Endothelial cell of hepatic sinusoid (primary cell): Measurements from ENCODE around the gene IQCF5.
"Not testable (repeated sequence)": the region's sequence is repeated elsewhere in the genome, so short reads cannot be mapped to it uniquely, and the experiment has no call there.

Experiments used
- in situ Hi-C: cut with HindIII; loops from 2 replicates; pipeline ENCODE4 v1.10.0; 2017; ENCODE audit warnings: low sequenced_read_pairs

The IQCF5 gene

DNA sequence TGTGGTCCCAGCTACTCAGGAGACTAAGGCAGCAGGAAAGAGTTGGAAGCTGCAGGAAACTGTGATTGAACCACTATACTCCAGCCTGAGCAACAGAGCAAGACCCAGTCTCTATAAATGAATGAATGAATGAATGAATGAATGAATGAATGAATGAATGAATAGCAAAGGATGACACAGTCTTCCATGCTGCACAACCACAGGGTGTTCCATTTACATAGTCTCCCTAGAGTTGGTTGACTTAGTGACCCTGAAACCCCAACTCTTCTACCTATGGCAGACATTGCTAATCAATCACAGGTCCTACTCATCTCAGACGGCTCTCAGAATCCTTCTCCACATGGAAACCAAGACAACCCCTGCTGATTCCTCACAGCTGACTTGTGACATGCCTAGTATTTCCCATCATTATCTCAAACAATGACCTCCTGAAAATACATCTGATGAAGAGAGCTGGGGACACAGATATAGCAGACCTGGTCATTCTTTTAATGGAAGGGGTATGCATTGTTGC is 2.1 kb downstream of the IQCF5 start:
- in situ Hi-C loops: no loop called here

DNA sequence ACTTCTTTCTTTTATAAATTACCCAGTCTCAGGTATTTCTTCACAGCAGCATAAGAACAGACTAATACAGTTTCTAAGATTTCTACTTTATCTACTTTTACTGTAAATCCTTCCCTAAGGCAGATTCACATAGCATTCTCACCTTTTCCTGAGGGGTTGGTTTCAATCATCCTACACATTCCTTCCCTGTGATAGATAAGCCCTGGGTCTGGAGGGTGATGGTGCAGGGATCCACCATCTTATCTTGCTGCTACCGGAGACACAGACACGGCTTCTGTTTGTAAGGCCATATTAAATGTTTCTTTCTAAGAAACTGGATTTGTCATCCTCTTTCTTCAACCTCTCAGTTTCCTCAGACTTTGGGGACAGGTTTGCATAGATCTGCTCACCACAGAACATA is 6.1 kb downstream of the IQCF5 start:
- in situ Hi-C loops: no loop called here

DNA sequence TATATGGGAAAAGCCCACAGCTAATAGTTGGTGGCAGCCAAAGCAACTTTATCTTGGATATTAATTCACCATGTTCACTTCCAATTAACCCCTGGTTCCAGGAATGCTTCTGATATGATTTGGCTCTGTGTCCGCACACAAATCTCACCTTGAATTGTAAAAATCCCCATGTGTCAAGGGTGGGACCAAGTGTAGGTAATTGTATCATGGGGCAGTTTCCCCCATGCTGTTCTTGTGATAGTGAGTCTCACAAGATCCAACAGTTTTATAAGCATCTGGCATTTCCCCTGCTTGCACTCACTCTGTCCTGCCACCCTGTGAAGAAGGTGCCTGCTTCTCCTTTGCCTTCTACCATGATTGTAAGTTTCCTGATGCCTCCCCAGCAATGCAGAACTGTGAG is 6.5 kb downstream of the IQCF5 start:
- in situ Hi-C loops: not testable (repeated sequence)

- in situ Hi-C loops: no loop called here
Observed at GRCh38 chr3:51862886-51863285, 12.5 kb downstream of the IQCF5 start.

GRCh38 chr3:51860703-51861665 is 14.4 kb downstream of the IQCF5 start, which contains the start of gene IQCF2:
IQCF2 (plus strand) TSS chr3:51861615; CDS start chr3:51861667, 52 bp downstream.
- in situ Hi-C loops: no loop called here

DNA sequence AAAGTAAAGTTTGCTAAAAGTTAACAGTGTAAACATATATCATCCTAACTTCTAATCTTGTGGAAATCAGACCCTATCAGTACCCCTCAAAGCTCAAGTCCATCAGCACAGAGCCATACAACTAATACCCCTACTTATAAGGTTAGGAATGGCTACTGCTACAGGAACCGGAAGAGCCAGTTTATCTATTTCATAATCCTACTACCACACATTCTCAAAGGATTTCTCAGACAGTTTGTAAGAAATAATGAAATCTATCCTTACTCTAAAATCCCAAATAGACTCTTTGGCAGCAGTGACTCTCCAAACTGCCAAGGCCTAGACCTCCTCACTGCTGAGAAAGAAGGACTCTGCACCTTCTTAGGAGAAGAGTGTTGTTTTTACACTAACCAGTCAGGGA is 20.0 kb downstream of the IQCF5 start:
- in situ Hi-C loops: not testable (repeated sequence)

GRCh38 chr3:51845129-51845528 is 30.3 kb downstream of the IQCF5 start:
- in situ Hi-C loops: loop anchor here (5.0 kb wide), 1 partner anchor 68 kb away; the partner anchor contains the start of gene IQCF6

DNA sequence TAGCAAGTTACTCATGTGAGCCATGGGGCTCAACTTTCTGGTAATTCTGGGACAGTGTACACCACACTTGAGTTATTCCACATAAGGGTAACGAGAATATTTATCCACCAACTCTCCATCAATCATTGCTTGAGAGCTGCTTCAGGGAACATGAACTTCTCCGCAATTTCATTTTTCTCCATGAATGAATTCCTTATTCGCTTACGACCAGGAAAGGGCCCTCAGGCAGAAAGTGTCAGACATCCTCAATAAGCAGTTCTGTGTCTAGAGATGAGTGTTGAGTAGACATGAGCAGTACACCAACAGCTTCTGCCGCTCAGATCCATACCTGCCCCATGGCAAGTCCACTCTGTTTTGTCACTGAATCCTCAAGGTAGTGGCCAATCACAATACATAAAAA is 38.8 kb downstream of the IQCF5 start:
- in situ Hi-C loops: no loop called here

DNA sequence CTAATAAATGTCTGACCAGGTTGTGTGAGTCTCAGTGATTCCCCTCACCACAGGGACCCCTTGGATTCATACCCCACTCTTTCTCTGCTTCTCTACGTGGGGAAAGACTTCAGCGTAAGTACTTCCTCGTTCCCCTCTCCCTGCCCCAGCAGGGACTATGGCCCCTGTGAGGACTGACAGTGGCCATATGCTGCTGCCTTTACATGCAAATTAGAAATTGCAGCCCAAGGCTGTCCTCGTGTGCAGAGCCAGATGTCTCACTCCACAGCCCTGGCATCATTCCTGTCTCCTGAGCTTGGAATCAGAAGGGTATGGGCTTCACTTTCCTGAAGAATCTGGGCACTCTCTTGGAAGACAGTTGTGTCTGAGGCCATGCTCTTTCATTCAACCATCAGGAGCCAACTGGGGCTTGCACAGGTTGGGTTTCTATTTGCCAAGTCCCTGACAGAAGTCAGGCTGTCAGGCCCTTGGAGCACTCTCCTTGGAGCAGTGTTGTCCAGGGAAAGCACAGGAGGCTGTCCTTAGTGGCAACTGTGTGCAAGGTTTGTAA is 44.5 kb downstream of the IQCF5 start:
- in situ Hi-C loops: no loop called here

- in situ Hi-C loops: no loop called here
Observed at GRCh38 chr3:51830345-51830744, 45.1 kb downstream of the IQCF5 start.

DNA sequence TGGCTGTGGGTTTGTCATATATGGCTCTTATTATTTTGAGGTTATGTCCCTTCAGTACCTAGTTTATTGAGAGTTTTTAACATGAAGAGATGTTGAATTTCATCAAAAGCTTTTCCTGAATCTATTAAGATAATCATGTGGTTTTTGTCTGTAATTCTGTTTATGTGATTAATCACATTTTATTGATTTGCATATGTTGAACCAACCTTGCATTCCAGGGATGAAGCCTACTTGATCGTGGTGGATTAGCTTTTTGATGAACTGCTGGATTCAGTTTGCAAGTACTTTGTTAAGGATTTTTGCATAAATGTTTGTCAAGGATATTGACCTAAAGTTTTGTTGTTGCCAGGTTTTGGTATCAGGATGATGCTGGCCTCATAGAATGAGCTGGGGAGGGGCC is 47.1 kb downstream of the IQCF5 start:
- in situ Hi-C loops: no loop called here
